K562 treated with DMSO at 1 percent for 24 hours (cell line): ENCODE data around the gene BBX. TPM values are rescaled to one million over a fixed set of nuclear protein-coding genes. Genes with fewer than 3 reads are reported as not detected.

Source experiments
- total RNA-seq: library from RNA; unstranded; fragments of 300-600 nt; gene quantifications from 2 replicates; pipeline ENCODE4 v1.2.3, GENCODE V29; 2022; ENCODE audit warnings: low read depth; ENCODE audit not compliant: insufficient read depth

BBX gene
- total RNA-seq = 6.4 and 10.7 TPM in 2 replicates

GRCh38 chr3:107522510-107523288 lies at the start of gene BBX:
BBX (plus strand) TSS chr3:107522962; CDS start chr3:107710461, 187,499 bp downstream.

Other genes with a start within 250 kb of the BBX start
- not detected in 2 replicates for gene CCDC54, start 145.5 kb upstream of the BBX start, total RNA-seq